Liver (tissue), 3 donors: ENCODE results near the gene KIF1A.

Experiments used
- CTCF ChIP-seq: fragments of 150-350 bp; IDR thresholded peaks from 2 replicates; pipeline ENCODE4 v1.5.1; 2017; ENCODE audit warnings: improper control_type of control experiment, low read depth, low read length; ENCODE audit not compliant: missing input control
- FOXA1 ChIP-seq: IDR thresholded peaks from 2 replicates; pipeline ENCODE4 v1.6.1; 2016; ENCODE audit warnings: antibody characterized with exemption
- GABPA ChIP-seq, 2 donors: IDR thresholded peaks in 1 of 2; conservative IDR thresholded peaks in 1 of 2; 2 replicates each; pipeline ENCODE4 v1.6.1; 2016; ENCODE audit warnings: antibody characterized with exemption in 2 of 2, mild to moderate bottlenecking in 1 of 2, moderate library complexity in 1 of 2
- HNF4A ChIP-seq, 2 donors: conservative IDR thresholded peaks; 2 replicates each; pipeline ENCODE4 v1.6.1; 2016; ENCODE audit warnings: antibody characterized with exemption in 2 of 2, mild to moderate bottlenecking in 2 of 2
- HNF4G ChIP-seq: IDR thresholded peaks from 2 replicates; pipeline ENCODE4 v1.6.1; 2016; ENCODE audit warnings: antibody characterized with exemption
- JUND ChIP-seq, 2 donors: IDR thresholded peaks; 2 replicates each; pipeline ENCODE4 v1.6.1; 2016; ENCODE audit warnings: antibody characterized with exemption in 2 of 2
- MAX ChIP-seq: IDR thresholded peaks from 2 replicates; pipeline ENCODE4 v1.6.1; 2016; ENCODE audit warnings: antibody characterized with exemption
- RAD21 ChIP-seq, 2 donors: IDR thresholded peaks; 2 replicates each; pipeline ENCODE4 v1.6.1; 2016; ENCODE audit warnings: antibody characterized with exemption in 2 of 2, mild to moderate bottlenecking in 2 of 2
- TAF1 ChIP-seq: conservative IDR thresholded peaks from 2 replicates; pipeline ENCODE4 v1.6.1; 2016; ENCODE audit warnings: antibody characterized with exemption, mild to moderate bottlenecking
- YY1 ChIP-seq: IDR thresholded peaks from 2 replicates; pipeline ENCODE4 v1.6.1; 2016; ENCODE audit warnings: antibody characterized with exemption, mild to moderate bottlenecking
- ZBTB33 ChIP-seq: IDR thresholded peaks from 2 replicates; pipeline ENCODE4 v1.6.1; 2016; ENCODE audit warnings: antibody characterized with exemption
- donor health status: healthy.
- donor health status: healthy.

GRCh38 chr2:240701091-240701735 lies 118.8 kb downstream of the KIF1A start:
- no peak for TF ChIP-seq HNF4A (conservative IDR thresholded peaks at IDR 0.05)
- TF ChIP-seq CTCF = no peak
- TF ChIP-seq TAF1 = no peak
- no peak for TF ChIP-seq YY1
- no peak for TF ChIP-seq RAD21 (IDR thresholded peaks at IDR 0.05)
- no peak for TF ChIP-seq GABPA (IDR thresholded peaks at IDR 0.05 in 1 of 2, conservative IDR thresholded peaks at IDR 0.05 in 1 of 2)
- no peak for TF ChIP-seq JUND (IDR thresholded peaks at IDR 0.05)
- no peak for TF ChIP-seq HNF4G
- no peak for TF ChIP-seq FOXA1
- no peak for TF ChIP-seq ZBTB33
- no peak for TF ChIP-seq MAX
